OCI-LY1 (cell line): ENCODE measurements around the gene COPZ1.

ENCODE experiments used
- H2AFZ ChIP-seq: fragments of 200-600 bp; sonication (generic), shearing (Covaris generic); 2 replicates; pipeline ENCODE4 v1.6.0; 2014; ENCODE audit warnings: antibody characterized with exemption, mild to moderate bottlenecking, low read length
- H3F3A ChIP-seq: fragments of 200-600 bp; sonication (generic), shearing (Covaris generic); 2 replicates; pipeline ENCODE4 v1.6.0; 2014; ENCODE audit warnings: mild to moderate bottlenecking, antibody characterized with exemption, low read length, moderate library complexity; ENCODE audit not compliant: insufficient read depth
- H3K27ac ChIP-seq: fragments of 200-600 bp; sonication (generic); 2 replicates; pipeline ENCODE4 v1.5.1; 2014; ENCODE audit warnings: low read length, mixed run types, mild to moderate bottlenecking, low read depth; ENCODE audit not compliant: poor library complexity, severe bottlenecking
- H3K27me3 ChIP-seq: fragments of 200-600 bp; sonication (generic); 2 replicates; pipeline ENCODE4 v1.6.0; 2014; ENCODE audit warnings: antibody characterized with exemption, mild to moderate bottlenecking, low read length, moderate library complexity; ENCODE audit not compliant: insufficient read depth
- H3K36me3 ChIP-seq: fragments of 200-600 bp; sonication (generic); 2 replicates; pipeline ENCODE4 v1.6.1; 2014; ENCODE audit warnings: mild to moderate bottlenecking, antibody characterized with exemption, low read length, moderate library complexity, mixed read lengths; ENCODE audit not compliant: insufficient read depth
- H3K4me1 ChIP-seq: fragments of 200-600 bp; sonication (generic); 2 replicates; pipeline ENCODE4 v1.5.1; 2014; ENCODE audit warnings: mild to moderate bottlenecking, low read length, moderate library complexity; ENCODE audit not compliant: insufficient read depth, severe bottlenecking
- H3K4me2 ChIP-seq: fragments of 200-600 bp; sonication (generic), shearing (Covaris generic); 2 replicates; pipeline ENCODE4 v1.6.1; 2014; ENCODE audit warnings: low read length
- H3K4me3 ChIP-seq: fragments of 200-600 bp; sonication (generic); 2 replicates; pipeline ENCODE4 v1.5.1; 2014; ENCODE audit warnings: low read length, low read depth, mild to moderate bottlenecking, mixed read lengths; ENCODE audit not compliant: poor library complexity, severe bottlenecking
- H3K79me2 ChIP-seq: fragments of 200-600 bp; shearing (Covaris generic); 2 replicates; pipeline ENCODE4 v1.6.1; 2016; ENCODE audit warnings: mixed run types, low read length, mixed read lengths; ENCODE audit not compliant: insufficient read depth
- H3K9ac ChIP-seq: fragments of 200-600 bp; sonication (generic), shearing (Covaris generic); 2 replicates; pipeline ENCODE4 v1.6.1; 2014; ENCODE audit warnings: mild to moderate bottlenecking, low read length, mixed read lengths
- H3K9me2 ChIP-seq: fragments of 200-600 bp; sonication (generic), shearing (Covaris generic); 2 replicates; pipeline ENCODE4 v1.6.1; 2014; ENCODE audit warnings: low read depth, mild to moderate bottlenecking, low read length, mixed read lengths
- H3K9me3 ChIP-seq: fragments of 200-600 bp; shearing (Covaris generic); 2 replicates; pipeline ENCODE4 v1.6.1; 2014; ENCODE audit warnings: low read length, mixed read lengths
- H4K20me1 ChIP-seq: fragments of 200-600 bp; sonication (generic), shearing (Covaris generic); 2 replicates; pipeline ENCODE4 v1.6.0; 2016; ENCODE audit warnings: mild to moderate bottlenecking, low read length; ENCODE audit not compliant: insufficient read depth
- CTCF ChIP-seq: fragments of 200-600 bp; sonication (generic), shearing (Covaris generic); IDR thresholded peaks from 2 replicates; pipeline ENCODE4 v1.5.1; 2017; ENCODE audit warnings: mild to moderate bottlenecking, antibody characterized with exemption, low read length, moderate library complexity, mixed read lengths
- EZH2 ChIP-seq: fragments of 200-600 bp; sonication (generic), shearing (Covaris generic); IDR thresholded peaks from 2 replicates; pipeline ENCODE4 v1.8.0; 2017; ENCODE audit warnings: borderline replicate concordance, mixed run types, mild to moderate bottlenecking, antibody characterized with exemption, low read length, moderate library complexity, mixed read lengths

COPZ1 gene

GRCh38 chr12:54324617-54325441, at the start of gene COPZ1:
Gene COPZ1, plus strand, starts transcription at chr12:54325131. Its CDS starts 33 bp downstream, at chr12:54325164.
- Histone ChIP-seq H3K9me3 (no peaks in the 10 kb centered on the region), H3F3A (no peaks in the 10 kb centered on the region), H3K9me2 (no peaks in the 10 kb centered on the region), H2AFZ (peak within 1 kb of the TSS; percentile 85), H3K4me1 (peaks cover 14% of the 10 kb centered on the region), H3K27me3 (no peaks in the 10 kb centered on the region), H3K36me3 (peaks cover 5% of the 10 kb centered on the region; the same call in 1 of the 2 replicates), H3K9ac (peak within 1 kb of the TSS; percentile 92), H3K4me2 (peak within 1 kb of the TSS; percentile 83), H3K4me3 (peak within 1 kb of the TSS; percentile 94), H3K27ac (no peak within 1 kb of the TSS), H3K79me2 (peaks cover 6% of the 10 kb centered on the region), H4K20me1 (no peaks in the 10 kb centered on the region)
- peak; percentile 90 for TF ChIP-seq CTCF
- TF ChIP-seq EZH2, result no peak

- no peaks in the 10 kb centered on the region for H3K27me3 ChIP-seq
- no peaks in the 10 kb centered on the region for H3K9me2 ChIP-seq
- H4K20me1 ChIP-seq, result no peaks in the 10 kb centered on the region
- H3K36me3 ChIP-seq, result peaks cover 69% of the 10 kb centered on the region
- no peaks in the 10 kb centered on the region for H3K9me3 ChIP-seq
- H3K27ac ChIP-seq, result peak overlapping the region; percentile 6
- H3K4me3 ChIP-seq, result no peak overlapping the region
- H3K4me1 ChIP-seq, result peaks cover 28% of the 10 kb centered on the region
- no peak for TF ChIP-seq EZH2
- H3F3A ChIP-seq, result no peaks in the 10 kb centered on the region
- H3K79me2 ChIP-seq, result peaks cover 60% of the 10 kb centered on the region
- peak overlapping the region; percentile 15; the same call in 1 of the 2 replicates for H3K4me2 ChIP-seq
- H2AFZ ChIP-seq, result no peak overlapping the region
- H3K9ac ChIP-seq, result peak overlapping the region; percentile 9; the same call in 1 of the 2 replicates
Observed at GRCh38 chr12:54276368-54276767, 48.6 kb upstream of the COPZ1 start.

- Histone ChIP-seq H3K4me3 (peak overlapping the region; percentile 85), H2AFZ (no peak overlapping the region), H3K4me2 (peak overlapping the region; percentile 67), H3K27me3 (no peaks in the 10 kb centered on the region), H3K9me3 (no peaks in the 10 kb centered on the region), H3K4me1 (peaks cover 42% of the 10 kb centered on the region), H3K36me3 (peaks cover 73% of the 10 kb centered on the region), H3F3A (no peaks in the 10 kb centered on the region), H3K79me2 (peaks cover 59% of the 10 kb centered on the region), H3K9ac (peak overlapping the region; percentile 99), H4K20me1 (no peaks in the 10 kb centered on the region), H3K9me2 (no peaks in the 10 kb centered on the region), H3K27ac (peak overlapping the region; percentile 3)
- TF ChIP-seq EZH2 (no peak), CTCF (no peak)
Observed at GRCh38 chr12:54277823-54278276, 47.1 kb upstream of the COPZ1 start.
